Measurements from ENCODE around the gene TNFRSF6B.
"Not testable (repeated sequence)": the region's sequence is repeated elsewhere in the genome, so short reads cannot be mapped to it uniquely, and the experiment has no call there.

TNFRSF6B gene

DNA sequence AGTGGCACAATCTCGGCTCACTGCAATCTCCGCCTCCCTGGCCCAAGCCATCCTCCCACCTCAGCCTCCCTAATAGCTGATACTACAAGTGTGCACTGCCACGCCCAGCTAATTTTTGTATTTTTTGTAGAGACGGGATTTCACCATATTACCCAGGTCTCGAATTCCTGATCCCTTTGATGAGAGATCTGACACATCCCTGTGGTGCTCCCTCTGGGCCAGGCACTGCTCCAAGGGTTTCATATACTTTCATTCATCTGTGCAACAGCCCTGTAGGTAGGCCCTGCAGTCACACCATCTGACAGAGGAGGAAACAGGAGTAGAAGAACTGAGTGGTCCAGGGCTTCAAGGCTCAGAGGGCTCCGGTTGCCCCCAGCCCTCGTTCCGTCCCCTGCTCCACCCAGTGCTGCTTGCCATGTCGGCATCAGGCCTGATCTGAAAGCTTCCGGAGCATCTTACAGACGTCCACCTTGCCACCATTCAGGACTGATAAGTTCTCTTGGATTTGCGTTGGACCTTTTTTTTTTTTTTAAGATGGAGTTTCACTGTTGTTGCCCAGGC, 14.7 kb downstream of the TNFRSF6B start:
- no peak for DNase-seq

DNA sequence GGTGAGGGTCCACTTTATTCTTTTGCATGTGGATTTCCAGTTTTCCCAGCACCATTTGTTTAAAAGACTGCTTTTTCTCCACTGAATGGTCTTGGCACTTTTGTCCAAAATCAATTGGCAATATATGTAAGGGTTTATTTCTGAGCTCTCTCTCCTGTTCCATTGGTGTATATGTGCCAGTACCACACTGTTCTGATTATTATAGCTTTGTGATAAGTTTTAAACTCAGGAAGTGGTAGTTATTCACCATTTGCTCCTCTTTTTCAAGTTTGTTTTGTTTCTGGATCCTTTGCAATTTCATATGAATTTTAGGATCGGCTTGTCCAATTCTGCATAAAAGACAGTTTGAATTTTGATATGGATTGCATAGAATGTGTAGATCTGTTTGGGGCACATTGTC, 15.7 kb downstream of the TNFRSF6B start:
- DNase-seq: no peak

DNA sequence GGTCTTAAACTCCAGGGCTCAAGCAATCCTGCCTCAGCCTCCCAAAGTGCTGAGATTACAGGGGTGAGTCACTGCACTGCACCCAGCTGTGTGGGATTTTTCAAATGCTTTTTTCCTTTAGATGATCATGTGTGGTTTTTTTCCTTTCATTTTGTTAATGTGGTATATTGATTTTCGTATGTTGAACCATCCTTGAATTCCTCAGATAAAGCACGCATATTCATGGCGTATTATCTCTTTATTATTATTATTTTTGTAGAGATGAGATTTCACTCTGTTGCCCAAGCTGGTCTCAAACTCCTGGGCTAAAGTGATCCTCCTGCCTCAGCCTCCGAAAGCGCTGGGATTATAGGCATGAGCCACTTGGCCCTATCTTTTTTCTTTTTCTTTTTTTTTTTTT, 18.4 kb downstream of the TNFRSF6B start:
- DNase-seq: no peak

GRCh38 chr20:63718996-63719395, 22.5 kb downstream of the TNFRSF6B start:
- DNase-seq: no peak

GRCh38 chr20:63722967-63723622, 26.6 kb downstream of the TNFRSF6B start:
- DNase-seq: not testable (repeated sequence)

GRCh38 chr20:63730189-63730733, 33.8 kb downstream of the TNFRSF6B start:
- not testable (repeated sequence) for DNase-seq

DNA sequence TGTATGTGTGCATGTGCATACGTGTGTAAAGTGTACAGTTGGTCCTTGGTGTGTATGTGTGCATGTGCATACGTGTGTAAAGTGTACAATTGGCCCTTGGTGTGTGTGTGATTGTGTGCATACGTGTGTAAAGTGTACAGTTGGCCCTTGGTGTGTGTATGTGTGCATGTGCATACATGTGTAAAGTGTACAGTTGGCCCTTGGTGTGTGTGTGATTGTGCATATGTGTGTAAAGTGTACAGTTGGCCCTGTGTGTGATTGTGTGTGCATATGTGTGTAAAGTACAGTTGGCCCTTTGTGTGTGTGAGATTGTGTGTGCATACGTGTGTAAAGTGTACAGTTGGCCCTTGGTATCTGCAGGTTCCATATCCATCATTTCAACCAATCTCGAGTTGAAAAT, 35.0 kb downstream of the TNFRSF6B start:
- DNase-seq: no peak

DNA sequence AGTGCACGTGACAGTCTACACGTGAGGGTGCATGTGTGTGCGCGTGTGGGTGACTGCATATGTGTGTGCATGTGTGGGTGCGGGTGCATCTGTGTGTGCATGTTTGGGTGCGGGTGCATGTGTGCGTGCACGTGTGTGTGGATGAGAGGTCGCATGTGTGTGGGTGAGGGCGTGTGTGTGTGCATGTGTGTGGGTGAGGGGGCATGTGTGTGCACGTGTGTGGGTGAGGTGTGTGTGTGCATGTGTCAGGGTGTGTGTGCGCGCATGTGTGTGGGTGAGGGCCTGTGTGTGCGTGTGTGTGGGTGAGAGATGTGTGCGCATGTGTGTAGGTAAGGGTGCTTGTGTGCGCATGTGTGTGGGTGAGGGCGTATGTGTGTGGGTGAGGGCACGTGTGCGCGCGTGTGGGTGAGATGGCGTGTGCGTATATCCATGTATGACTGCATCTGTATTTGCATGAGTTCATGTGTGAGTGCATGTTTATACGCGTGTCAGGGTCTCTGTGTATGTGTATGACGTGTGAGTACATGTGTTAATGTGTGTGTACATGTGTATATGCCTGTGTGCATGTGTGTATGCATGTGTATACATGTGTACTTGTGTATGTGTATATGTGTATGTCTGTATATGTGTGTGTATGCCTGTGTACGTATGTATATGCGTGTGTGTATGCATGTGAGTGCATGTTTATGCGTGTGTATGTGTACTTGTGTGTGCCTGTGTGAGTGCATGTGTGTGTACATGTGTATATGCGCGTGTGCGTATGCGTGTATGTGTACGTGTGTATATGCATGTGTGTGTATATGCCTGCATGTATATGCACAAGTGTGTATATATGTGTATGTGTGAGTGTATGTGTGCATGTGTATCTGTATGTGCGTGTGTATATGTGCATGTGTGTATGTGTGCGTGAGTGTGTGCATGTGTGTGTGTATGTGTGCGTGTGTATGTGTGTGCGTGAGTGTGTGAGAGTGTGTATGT, 36.0 kb downstream of the TNFRSF6B start:
- DNase-seq: no peak

DNA sequence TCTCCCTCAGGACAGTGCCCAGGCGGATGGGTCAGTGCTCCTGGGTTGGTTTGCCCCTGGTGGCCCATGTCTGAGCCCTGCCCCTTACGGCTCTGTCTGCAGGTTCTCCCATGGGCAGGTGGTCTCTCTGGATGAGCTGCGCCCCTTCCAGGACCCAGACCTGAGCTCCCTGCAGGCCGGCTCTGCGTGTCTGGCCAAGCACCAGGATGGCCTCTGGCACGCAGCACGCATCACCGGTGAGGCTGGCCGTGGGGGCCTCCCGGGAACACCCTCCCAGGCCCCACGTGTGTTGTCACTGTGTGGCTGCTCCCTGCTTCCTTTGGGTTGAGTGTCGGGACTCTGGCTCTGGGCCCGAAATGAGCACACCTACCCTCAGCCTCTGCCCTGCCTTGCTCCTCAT, 36.7 kb downstream of the TNFRSF6B start:
- no peak for DNase-seq

- DNase-seq: no peak
Measured at GRCh38 chr20:63733579-63734081, 37.2 kb downstream of the TNFRSF6B start.

DNA sequence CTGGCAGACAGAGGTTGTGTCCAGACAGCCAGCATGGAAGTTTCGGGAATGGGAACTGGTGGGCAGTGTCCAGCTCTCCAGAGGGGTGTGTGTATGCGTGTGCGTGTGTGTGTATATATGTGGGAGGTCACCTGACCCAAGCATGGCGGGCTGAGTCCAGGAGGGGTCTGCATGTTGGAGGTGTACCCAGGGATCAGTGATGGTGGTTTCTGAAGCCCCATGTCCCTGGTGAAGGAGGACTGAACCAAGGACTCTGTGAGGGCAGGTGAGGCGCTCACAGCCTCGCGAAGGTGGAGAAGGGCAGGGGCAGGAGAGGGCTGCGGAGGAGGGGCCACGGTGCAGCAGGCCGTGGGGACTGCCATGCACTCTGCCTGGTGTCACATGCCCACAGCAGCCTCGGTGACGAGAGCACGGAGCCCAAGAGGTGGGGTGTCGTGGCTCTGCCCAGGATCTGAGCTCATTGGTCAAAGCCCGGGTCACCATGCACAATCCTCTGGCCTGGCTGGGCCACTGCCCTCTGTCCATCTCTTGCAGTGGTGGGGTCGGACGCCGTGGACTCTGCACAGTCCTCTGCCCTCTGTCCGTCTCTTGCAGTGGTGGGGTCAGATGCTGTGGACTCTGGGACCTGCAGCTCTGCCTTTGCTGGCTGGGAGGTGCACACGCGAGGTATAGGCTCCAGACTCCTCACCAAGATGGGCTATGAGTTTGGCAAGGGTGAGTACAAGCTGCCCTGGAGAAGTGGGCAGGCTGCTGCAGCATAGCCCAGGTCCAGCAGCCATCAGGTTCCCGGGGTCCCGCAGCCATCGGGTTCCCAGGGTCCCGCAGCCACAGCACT, 37.9 kb downstream of the TNFRSF6B start:
- no peak for DNase-seq

- DNase-seq: peak; percentile 26
Measured at GRCh38 chr20:63734946-63735858, 38.8 kb downstream of the TNFRSF6B start.

- DNase-seq: no peak
Measured at GRCh38 chr20:63735859-63736718, 39.6 kb downstream of the TNFRSF6B start, which contains the start of gene LIME1. Gene LIME1, plus strand, starts transcription at chr20:63736664. Its CDS starts 886 bp downstream, at chr20:63737550.

DNA sequence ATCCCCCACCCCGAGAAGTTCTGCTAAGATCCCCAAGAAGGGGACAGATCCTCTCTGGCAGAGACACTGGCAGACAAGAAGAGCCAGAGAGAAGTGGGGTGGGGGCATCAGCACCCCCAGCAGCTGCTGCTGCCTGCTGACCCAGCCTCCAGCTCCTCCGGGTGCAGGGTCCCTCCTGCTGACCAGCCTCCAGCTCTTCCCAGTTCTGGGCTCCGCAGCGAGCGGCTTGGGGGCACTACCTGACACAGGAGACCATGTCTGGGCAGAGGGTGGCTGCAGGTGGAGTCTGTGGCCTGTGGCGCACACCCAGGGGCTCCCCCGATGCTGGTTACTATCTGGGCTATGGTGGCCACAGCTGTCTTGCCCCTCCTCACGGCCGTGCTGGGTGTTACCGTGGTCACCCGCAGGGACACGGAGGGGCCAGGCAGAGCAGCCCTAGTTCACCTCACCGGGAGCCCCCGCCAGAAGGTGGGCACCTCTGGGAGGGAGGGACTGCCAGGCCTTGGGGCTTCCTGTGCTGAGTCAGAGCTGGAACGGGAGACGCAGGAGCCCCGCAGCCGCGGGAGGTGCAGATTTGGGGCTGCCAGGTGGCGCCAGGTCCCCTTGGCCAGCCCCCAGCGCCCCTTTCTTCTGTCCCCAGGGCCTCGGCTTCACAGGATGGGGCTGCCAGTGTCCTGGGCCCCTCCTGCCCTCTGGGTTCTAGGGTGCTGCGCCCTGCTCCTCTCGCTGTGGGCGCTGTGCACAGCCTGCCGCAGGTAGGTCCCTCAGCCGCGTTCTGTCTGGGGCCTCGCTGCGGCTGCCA, 40.6 kb downstream of the TNFRSF6B start:
- DNase-seq: no peak

DNA sequence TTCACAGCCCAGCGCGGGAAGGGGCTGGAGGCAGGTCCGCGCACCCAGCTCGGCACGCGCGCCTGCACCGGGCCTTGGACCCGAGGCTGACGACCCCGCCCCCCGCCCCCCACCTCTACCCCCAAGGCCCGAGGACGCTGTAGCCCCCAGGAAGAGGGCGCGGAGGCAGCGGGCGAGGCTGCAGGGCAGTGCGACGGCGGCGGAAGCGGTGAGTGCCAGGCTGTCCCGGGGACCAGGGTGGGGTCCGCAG, 41.2 kb downstream of the TNFRSF6B start:
- DNase-seq: no peak

DNA sequence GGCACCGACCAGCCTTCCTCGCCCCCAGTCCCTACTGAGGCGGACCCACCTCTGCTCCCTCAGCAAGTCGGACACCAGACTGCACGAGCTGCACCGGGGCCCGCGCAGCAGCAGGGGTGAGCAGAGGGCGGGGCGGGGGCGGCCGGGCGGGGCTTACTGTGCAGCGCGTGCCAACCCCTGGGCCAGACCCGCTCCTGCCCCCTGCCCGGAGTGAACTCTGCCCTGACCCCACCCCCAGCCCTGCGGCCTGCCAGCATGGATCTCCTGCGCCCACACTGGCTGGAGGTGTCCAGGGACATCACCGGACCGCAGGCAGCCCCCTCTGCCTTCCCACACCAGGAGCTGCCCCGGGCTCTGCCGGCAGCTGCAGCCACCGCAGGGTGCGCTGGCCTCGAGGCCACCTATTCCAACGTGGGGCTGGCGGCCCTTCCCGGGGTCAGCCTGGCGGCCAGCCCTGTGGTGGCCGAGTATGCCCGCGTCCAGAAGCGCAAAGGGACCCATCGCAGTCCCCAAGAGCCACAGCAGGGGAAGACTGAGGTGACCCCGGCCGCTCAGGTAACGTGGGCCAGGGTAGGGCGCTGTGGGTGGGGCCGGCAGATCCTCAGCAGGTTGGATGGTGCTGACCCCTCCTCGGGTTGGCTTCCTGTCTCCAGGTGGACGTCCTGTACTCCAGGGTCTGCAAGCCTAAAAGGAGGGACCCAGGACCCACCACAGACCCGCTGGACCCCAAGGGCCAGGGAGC, 41.7 kb downstream of the TNFRSF6B start:
- no peak for DNase-seq

DNA sequence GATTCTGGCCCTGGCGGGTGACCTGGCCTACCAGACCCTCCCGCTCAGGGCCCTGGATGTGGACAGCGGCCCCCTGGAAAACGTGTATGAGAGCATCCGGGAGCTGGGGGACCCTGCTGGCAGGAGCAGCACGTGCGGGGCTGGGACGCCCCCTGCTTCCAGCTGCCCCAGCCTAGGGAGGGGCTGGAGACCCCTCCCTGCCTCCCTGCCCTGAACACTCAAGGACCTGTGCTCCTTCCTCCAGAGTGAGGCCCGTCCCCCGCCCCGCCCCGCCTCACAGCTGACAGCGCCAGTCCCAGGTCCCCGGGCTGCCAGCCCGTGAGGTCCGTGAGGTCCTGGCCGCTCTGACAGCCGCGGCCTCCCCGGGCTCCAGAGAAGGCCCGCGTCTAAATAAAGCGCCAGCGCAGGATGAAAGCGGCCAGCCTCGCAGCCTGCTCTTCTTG, 42.3 kb downstream of the TNFRSF6B start:
- peak; percentile 24 for DNase-seq
